ENCODE data around the gene FOXA2. TPM values are rescaled to one million over a fixed set of nuclear protein-coding genes. Genes with fewer than 3 reads are reported as not detected.

Gene FOXA2
- total and polyA plus RNA-seq, 2 donors (not counting 3 experiments of a cell fraction or from before 2014, with no cell fraction given), result not detected

DNA sequence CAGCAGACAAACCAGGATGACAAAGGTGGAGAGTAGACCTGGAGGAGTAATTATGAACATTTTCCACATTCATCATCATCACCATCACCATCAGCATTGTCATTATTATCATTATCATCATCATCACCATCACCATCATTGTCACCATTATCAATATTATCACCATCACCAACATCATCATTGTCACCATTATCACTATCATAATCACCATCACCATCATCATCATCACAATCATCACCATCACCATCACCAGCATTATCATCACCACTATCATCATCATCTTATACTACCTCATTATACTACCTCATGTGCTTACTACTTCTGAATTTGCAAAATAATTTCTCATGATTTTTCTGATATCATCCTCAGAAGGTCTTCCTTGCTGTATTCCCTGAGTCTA is 39.3 kb downstream of the FOXA2 start:
- FAIRE-seq, result no peak

More for the DNA sequence above, 39.3 kb downstream of the FOXA2 start:
- Histone ChIP-seq H3K9me1 (replicated peaks; ENCODE audit: control insufficient read depth, extremely low read depth, insufficient read depth, low read length) (no peaks in the 10 kb centered on the region), H3K9me3 (replicated peaks; ENCODE audit: control insufficient read depth, insufficient read depth, low read length) (no peaks in the 10 kb centered on the region), H2AFZ (ENCODE audit: low read depth, low read length) (no peak overlapping the region), H3K36me3 (ENCODE audit: control insufficient read depth in 2 of 2, extremely low read depth in 1 of 2, insufficient read depth in 2 of 2, low read length in 2 of 2) (no peaks in the 10 kb centered on the region), H3K79me2 (ENCODE audit: control insufficient read depth, insufficient read depth, low read length) (no peaks in the 10 kb centered on the region), H3K27ac (ENCODE audit: insufficient read depth, low read depth, low read length) (no peak overlapping the region), H3K4me1 (ENCODE audit: control insufficient read depth, extremely low read depth, insufficient read depth, low read length) (no peaks in the 10 kb centered on the region), H3K4me2 (ENCODE audit: insufficient read depth, low read length) (no peak overlapping the region), H4K20me1 (replicated peaks; ENCODE audit: control insufficient read depth, extremely low read depth, insufficient read depth, low read length) (no peaks in the 10 kb centered on the region), H3K9ac (replicated peaks; ENCODE audit: extremely low read depth, insufficient read depth, low read length) (no peak overlapping the region), H3K27me3 (ENCODE audit: control insufficient read depth in 2 of 2, insufficient read depth in 2 of 2, low read length in 2 of 2) (no peaks in the 10 kb centered on the region), H3K4me3 (replicated peaks in 1 of 3; ENCODE audit: insufficient read depth in 1 of 3, low read depth in 1 of 3, low read length in 3 of 3) (no peak overlapping the region)
- ChIA-PET CTCF (no interaction called here), POLR2A (no interaction called here)
- BruUV-seq (replicated peaks), result no TSS peak
- dilution Hi-C loops (cut with MboI; ENCODE audit: extremely low pct_ligation_motif_present, low sequenced_read_pairs) (no loop called here), intact Hi-C loops (cut with micrococcal nuclease) (no loop called here)
- TF ChIP-seq, protein P1, sequence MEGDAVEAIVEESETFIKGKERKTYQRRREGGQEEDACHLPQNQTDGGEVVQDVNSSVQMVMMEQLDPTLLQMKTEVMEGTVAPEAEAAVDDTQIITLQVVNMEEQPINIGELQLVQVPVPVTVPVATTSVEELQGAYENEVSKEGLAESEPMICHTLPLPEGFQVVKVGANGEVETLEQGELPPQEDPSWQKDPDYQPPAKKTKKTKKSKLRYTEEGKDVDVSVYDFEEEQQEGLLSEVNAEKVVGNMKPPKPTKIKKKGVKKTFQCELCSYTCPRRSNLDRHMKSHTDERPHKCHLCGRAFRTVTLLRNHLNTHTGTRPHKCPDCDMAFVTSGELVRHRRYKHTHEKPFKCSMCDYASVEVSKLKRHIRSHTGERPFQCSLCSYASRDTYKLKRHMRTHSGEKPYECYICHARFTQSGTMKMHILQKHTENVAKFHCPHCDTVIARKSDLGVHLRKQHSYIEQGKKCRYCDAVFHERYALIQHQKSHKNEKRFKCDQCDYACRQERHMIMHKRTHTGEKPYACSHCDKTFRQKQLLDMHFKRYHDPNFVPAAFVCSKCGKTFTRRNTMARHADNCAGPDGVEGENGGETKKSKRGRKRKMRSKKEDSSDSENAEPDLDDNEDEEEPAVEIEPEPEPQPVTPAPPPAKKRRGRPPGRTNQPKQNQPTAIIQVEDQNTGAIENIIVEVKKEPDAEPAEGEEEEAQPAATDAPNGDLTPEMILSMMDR (IDR thresholded peaks at IDR 0.05; ENCODE audit: extremely low read depth in 1 of 2, insufficient read depth in 1 of 2, low read depth in 1 of 2, low read length in 2 of 2), result no peak
- TF ChIP-seq POLR2A (IDR thresholded peaks at IDR 0.05; ENCODE audit: low read depth, low read length) (no peak), GATA2 (IDR thresholded peaks at IDR 0.05; ENCODE audit: insufficient read depth, insufficient read length, low read depth, low read length) (no peak), MYC (IDR thresholded peaks at IDR 0.05; ENCODE audit: low read depth, low read length) (no peak), POLR2AphosphoS5 (IDR thresholded peaks at IDR 0.05; ENCODE audit: insufficient read depth, low read depth, low read length) (no peak), EZH2 (IDR thresholded peaks at IDR 0.05; ENCODE audit: borderline replicate concordance, low read depth, low read length, severe bottlenecking) (no peak), JUN (IDR thresholded peaks at IDR 0.05; ENCODE audit: borderline replicate concordance, insufficient read depth, insufficient read length, low read depth) (no peak), FOS (IDR thresholded peaks at IDR 0.05; ENCODE audit: borderline replicate concordance, insufficient read depth, low read length) (no peak)
- TF ChIP-seq, protein P2, sequence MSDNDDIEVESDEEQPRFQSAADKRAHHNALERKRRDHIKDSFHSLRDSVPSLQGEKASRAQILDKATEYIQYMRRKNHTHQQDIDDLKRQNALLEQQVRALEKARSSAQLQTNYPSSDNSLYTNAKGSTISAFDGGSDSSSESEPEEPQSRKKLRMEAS (IDR thresholded peaks at IDR 0.05; ENCODE audit: insufficient read depth, insufficient read length), result no peak
- no peak for DNase-seq (ENCODE audit: low read depth, low spot score)
